ENCODE data around the gene UBE3C.

DNA sequence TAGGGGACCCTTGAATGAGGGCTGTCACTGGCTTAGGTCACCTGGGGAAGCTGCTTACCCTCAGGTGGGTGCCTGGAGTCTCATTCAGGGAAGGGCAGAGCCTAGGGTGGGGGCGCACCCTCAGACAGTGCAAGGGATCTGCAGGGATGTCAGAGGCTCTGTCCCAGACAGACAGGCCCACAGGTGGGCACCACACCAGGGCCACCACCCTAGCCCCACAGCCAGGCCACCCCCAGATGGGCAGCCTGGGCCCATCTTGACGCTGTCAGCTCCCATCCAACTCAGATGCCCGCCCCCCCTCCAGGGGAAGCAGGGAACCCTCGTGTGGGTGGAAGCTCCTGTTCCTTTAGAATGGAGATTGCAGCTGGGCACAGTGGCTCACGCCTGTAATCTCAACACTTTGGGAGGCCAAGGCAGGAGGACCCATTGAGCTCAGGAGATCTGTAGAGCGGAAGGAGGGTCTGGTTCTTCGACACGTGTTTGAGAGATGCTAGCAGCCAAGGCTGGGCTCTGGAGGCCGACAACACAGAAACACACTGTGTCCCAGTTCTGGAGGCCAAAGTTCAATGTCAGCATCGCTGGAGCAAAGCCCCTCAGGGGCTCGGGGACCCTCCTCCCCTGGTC, 139.6 kb downstream of the UBE3C start:
- TF ChIP-seq ZNF121 (CRISPR knock-in tag; conservative IDR thresholded peaks at IDR 0.05): no peak
- TF ChIP-seq MYNN (IDR thresholded peaks at IDR 0.05): no peak
- no peak for TF ChIP-seq MYNN (CRISPR knock-in tag; IDR thresholded peaks at IDR 0.05)
- TF ChIP-seq RAD51 (IDR thresholded peaks at IDR 0.05; ENCODE audit: borderline replicate concordance, low read depth): no peak
- TF ChIP-seq MTF1 (CRISPR knock-in tag; IDR thresholded peaks at IDR 0.05; ENCODE audit: borderline replicate concordance): no peak
- no peak for TF ChIP-seq ZNF668 (CRISPR knock-in tag; IDR thresholded peaks at IDR 0.05)
- TF ChIP-seq KLF16 (IDR thresholded peaks at IDR 0.05): no peak
- no peak for TF ChIP-seq E2F6 (IDR thresholded peaks at IDR 0.05; ENCODE audit: borderline replicate concordance in 1 of 2, extremely low read depth in 1 of 2, insufficient read depth in 1 of 2, insufficient read length in 1 of 2, low read depth in 1 of 2, low read length in 1 of 2, poor library complexity in 1 of 2, severe bottlenecking in 1 of 2)
- no peak for TF ChIP-seq ZNF274 (IDR thresholded peaks at IDR 0.05; ENCODE audit: borderline replicate concordance, low read depth, low read length)

Data from K562 (cell line).